ENCODE measurements around the gene CTIF.

CTIF gene

DNA sequence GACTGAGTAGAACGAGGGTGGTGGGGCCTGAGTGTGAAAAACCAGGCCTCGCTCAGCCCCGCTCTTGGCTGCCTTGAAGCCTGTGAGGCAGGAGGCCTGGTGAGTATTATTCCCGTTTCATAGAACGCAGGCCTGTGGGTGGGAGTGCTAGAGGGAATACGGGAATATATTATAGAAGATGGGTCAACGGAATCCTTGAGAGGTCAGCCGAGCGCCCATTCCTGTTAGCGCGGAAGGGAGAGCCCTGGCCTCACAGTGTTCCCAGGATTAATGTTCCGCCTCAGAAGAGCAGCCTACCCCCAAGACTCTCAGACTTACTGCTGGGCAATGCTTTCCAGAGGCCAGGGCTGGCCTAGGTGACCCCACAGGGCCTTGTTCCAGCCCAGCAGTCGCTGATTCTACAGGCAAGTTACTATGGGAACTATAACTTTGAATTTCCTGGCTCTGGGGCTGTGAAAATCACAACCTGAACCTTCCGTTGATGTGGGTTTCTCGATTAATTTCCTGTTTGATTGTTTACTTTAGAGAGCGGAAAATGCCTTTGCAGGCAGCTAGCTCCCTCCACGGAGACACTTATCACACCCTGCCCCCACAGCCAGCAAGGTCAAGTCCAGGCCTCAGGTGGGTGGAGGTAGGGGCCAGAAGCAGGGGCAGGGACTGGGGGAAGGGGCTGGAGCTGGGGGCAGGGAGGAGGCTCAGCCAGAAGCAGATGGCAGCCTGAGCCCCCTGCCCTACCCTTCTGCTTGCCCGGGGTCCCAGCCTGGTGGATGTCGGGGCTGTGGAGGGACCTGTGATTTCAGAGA, 303.6 kb downstream of the CTIF start:
- Histone ChIP-seq H3K27me3 (replicated peaks; ENCODE audit: control insufficient read depth, insufficient read depth, low read length) (no peaks in the 10 kb centered on the region), H3K4me3 (ENCODE audit: low read length) (no peak overlapping the region), H3K4me1 (ENCODE audit: control insufficient read depth, insufficient read depth, low read length) (peaks cover 30% of the 10 kb centered on the region), H3K9ac (ENCODE audit: low read length) (no peak overlapping the region), H3K36me3 (ENCODE audit: control insufficient read depth, insufficient read depth, low read length, severe bottlenecking) (peaks cover 4% of the 10 kb centered on the region), H3K9me3 (ENCODE audit: control insufficient read depth, low read length) (no peaks in the 10 kb centered on the region)
- DNase-seq (ENCODE audit: low read depth) = no peak

DNA sequence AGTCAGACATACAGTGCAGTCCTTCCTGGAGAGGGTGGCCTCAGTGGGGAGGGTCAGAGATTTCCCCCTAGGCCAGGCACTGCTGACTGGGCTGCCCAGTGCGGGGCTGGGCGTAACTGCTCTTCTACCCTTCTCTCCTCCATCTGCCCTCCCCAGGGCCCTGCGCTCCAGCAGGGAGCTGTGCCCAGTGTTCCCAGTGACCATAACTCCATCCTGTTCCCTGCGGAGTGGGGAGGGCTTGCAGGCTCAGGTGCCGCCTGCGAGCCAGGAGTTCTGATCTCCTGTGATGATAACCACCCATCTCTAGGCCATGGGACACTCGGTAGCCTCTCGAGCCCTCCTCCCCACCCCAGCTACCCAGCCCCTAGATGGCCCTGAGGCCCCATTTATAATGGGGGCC, 304.3 kb downstream of the CTIF start:
- no peaks in the 10 kb centered on the region for H3K27me3 ChIP-seq (replicated peaks; ENCODE audit: control insufficient read depth, insufficient read depth, low read length)
- H3K36me3 ChIP-seq (ENCODE audit: control insufficient read depth, insufficient read depth, low read length, severe bottlenecking) = peaks cover 4% of the 10 kb centered on the region
- H3K9ac ChIP-seq (ENCODE audit: low read length) = no peak overlapping the region
- H3K4me1 ChIP-seq (ENCODE audit: control insufficient read depth, insufficient read depth, low read length) = peaks cover 29% of the 10 kb centered on the region
- H3K9me3 ChIP-seq (ENCODE audit: control insufficient read depth, low read length) = no peaks in the 10 kb centered on the region
- no peak for DNase-seq (ENCODE audit: low read depth)
- H3K4me3 ChIP-seq (ENCODE audit: low read length) = no peak overlapping the region

DNA sequence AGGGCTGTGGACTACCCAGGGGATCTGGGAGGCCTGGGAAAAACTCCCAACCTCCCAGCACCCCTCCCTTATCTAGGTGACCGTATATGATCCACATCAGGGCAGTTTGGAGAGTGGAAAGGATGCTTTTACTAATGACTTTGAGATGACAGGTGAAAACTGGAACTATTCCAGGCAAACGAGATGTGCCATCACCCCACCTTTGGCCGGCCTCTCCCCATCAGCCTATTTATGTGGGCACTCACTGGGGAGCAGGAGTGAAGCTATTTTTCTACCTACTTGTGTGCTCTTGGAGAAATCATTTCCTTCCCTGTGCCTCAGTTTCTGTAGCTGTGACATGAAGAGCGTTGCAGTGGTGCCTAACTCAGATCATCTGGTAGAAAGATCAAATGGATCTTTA, 304.8 kb downstream of the CTIF start:
- H3K9me3 ChIP-seq (ENCODE audit: control insufficient read depth, low read length) = no peaks in the 10 kb centered on the region
- H3K36me3 ChIP-seq (ENCODE audit: control insufficient read depth, insufficient read depth, low read length, severe bottlenecking) = peaks cover 4% of the 10 kb centered on the region
- H3K9ac ChIP-seq (ENCODE audit: low read length) = no peak overlapping the region
- peaks cover 25% of the 10 kb centered on the region for H3K4me1 ChIP-seq (ENCODE audit: control insufficient read depth, insufficient read depth, low read length)
- no peaks in the 10 kb centered on the region for H3K27me3 ChIP-seq (replicated peaks; ENCODE audit: control insufficient read depth, insufficient read depth, low read length)
- no peak for DNase-seq (ENCODE audit: low read depth)
- H3K4me3 ChIP-seq (ENCODE audit: low read length) = no peak overlapping the region

DNA sequence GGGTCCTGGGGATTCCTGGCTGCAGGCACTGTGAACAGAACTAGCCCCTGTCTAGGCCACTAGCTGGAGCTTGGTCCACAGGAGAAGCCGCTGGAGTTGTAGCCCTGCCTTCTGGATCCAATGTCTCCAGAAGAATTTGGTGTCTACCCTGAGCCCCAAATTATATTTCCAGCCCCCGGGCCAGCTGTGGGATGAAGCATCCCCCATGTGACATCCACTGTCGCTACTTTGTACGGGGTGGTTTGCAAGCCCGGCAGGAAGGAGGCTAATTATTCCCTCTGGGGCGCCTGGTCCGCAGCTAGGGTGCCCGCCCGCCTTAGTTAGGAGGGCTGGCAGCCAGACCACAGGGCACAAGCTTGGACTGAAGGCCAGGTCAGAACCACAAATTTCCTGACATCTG, 305.4 kb downstream of the CTIF start:
- H3K27me3 ChIP-seq (replicated peaks; ENCODE audit: control insufficient read depth, insufficient read depth, low read length) = no peaks in the 10 kb centered on the region
- H3K4me3 ChIP-seq (ENCODE audit: low read length) = no peak overlapping the region
- no peak for DNase-seq (ENCODE audit: low read depth)
- peaks cover 4% of the 10 kb centered on the region for H3K36me3 ChIP-seq (ENCODE audit: control insufficient read depth, insufficient read depth, low read length, severe bottlenecking)
- H3K9ac ChIP-seq (ENCODE audit: low read length) = no peak overlapping the region
- no peaks in the 10 kb centered on the region for H3K9me3 ChIP-seq (ENCODE audit: control insufficient read depth, low read length)
- peaks cover 18% of the 10 kb centered on the region for H3K4me1 ChIP-seq (ENCODE audit: control insufficient read depth, insufficient read depth, low read length)

DNA sequence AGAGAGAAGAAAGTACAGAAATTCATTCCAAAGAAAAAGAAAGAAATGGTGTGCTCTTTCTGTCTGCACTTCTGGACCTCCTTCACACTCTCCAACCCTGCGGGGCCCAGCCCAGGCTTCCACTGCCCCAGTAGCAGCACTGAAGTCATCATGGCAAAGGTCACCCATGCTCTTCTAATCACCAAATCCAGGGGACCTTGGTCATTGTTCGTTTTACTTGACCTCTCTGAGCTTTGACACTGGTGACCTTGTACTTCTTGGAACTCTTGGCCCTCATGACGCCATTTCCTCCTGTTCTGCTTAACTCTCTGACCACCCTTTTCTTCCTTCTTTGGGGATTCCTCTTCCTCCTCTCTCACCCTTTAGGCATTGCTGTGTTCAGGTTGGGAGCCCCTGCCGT, 306.3 kb downstream of the CTIF start:
- DNase-seq (ENCODE audit: low read depth) = no peak
- H3K9me3 ChIP-seq (ENCODE audit: control insufficient read depth, low read length) = no peaks in the 10 kb centered on the region
- H3K4me1 ChIP-seq (ENCODE audit: control insufficient read depth, insufficient read depth, low read length) = peaks cover 14% of the 10 kb centered on the region

DNA sequence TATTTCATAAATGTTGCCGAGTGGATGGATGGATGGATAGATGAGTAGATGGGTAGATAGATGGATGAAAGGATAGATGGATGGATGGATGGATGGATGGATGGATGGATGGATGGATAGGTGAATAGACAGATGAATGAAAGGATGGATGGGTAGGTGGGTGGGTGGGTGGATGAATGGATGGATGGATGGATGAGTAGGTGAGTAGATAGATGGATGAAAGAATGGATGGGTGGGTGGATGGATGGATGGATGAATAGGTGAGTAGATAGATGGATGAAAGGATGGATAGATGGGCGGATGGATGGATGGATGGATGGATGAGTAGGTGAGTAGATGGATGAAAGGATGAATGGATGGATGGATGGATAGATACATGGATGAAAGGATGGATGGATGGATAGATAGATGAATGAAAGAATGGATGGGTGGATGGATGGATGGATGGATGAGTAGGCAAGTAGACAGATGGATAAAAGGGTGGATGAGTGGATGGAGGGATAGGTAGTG, 307.6 kb downstream of the CTIF start:
- Histone ChIP-seq H3K27me3 (replicated peaks; ENCODE audit: control insufficient read depth, insufficient read depth, low read length) (no peaks in the 10 kb centered on the region), H3K4me3 (ENCODE audit: low read length) (no peak overlapping the region), H3K36me3 (ENCODE audit: control insufficient read depth, insufficient read depth, low read length, severe bottlenecking) (peaks cover 4% of the 10 kb centered on the region), H3K4me1 (ENCODE audit: control insufficient read depth, insufficient read depth, low read length) (peaks cover 20% of the 10 kb centered on the region), H3K9me3 (ENCODE audit: control insufficient read depth, low read length) (no peaks in the 10 kb centered on the region), H3K9ac (ENCODE audit: low read length) (no peak overlapping the region)
- no peak for DNase-seq (ENCODE audit: low read depth)

More for the DNA sequence above, 306.3 kb downstream of the CTIF start:
- Histone ChIP-seq H3K9ac (ENCODE audit: low read length) (no peak overlapping the region), H3K27me3 (replicated peaks; ENCODE audit: control insufficient read depth, insufficient read depth, low read length) (no peaks in the 10 kb centered on the region), H3K4me3 (ENCODE audit: low read length) (no peak overlapping the region), H3K36me3 (ENCODE audit: control insufficient read depth, insufficient read depth, low read length, severe bottlenecking) (peaks cover 4% of the 10 kb centered on the region)

DNA sequence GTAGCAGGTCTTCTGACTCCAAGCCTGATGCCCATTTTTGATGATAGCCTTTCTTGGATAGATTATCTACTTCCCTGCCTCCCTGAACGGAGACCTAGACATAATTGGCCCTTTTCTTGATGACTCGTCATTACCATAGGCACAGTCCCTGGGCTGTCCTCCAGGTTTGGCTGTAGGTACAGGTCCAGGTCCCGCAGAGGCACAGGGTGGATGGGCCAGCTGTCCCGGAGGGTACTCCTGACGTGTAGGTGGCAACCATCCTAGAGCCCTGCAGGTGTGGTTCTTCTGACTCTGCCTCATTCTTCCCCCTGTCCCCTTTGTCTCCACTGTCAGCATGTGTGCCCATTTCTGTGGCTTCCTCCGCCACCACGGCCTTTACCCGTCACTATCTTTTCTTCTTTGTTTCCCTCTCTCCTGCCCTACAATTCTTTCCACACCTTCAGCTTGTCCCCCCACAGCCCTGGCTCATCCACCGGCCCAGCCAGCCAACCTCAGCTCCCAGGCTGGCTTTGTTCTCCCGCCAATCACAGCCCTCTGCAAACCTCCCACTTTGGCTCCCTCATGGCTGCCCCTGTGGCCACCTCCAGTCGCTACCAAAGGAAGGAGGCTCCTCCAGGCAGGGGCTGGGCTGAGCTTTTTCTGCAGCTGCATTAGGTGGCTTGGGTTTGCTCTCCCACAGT, 309.1 kb downstream of the CTIF start:
- Histone ChIP-seq H3K4me3 (ENCODE audit: low read length) (no peak overlapping the region), H3K9ac (ENCODE audit: low read length) (no peak overlapping the region), H3K4me1 (ENCODE audit: control insufficient read depth, insufficient read depth, low read length) (peaks cover 16% of the 10 kb centered on the region), H3K9me3 (ENCODE audit: control insufficient read depth, low read length) (no peaks in the 10 kb centered on the region), H3K36me3 (ENCODE audit: control insufficient read depth, insufficient read depth, low read length, severe bottlenecking) (peaks cover 4% of the 10 kb centered on the region), H3K27me3 (replicated peaks; ENCODE audit: control insufficient read depth, insufficient read depth, low read length) (no peaks in the 10 kb centered on the region)
- no peak for DNase-seq (ENCODE audit: low read depth)

DNA sequence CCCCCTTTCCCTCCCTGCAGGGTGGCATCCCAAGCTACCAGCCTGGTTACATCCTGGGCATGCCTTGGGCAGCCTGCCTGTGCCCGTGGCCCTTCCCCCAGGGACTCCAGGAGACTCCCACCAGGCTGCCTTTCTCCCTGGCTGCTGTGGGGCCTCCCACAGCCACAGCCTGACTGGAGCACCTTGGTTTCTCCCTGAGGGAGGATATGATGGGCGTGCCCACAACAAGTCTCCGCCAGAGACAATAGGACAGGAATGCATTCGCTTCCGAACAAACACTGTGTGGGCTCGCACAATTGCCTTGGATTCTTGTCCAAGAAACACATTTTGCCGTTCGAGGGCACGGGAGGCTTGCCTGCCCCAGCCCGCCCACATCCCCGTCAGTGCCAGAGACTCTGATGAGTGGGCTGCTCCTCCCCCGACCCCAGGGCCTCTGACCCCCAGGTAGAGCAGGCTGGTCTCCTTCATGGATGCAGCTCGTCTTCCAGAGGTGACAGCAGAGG, 309.9 kb downstream of the CTIF start:
- H3K4me3 ChIP-seq (ENCODE audit: low read length) = no peak overlapping the region
- H3K36me3 ChIP-seq (ENCODE audit: control insufficient read depth, insufficient read depth, low read length, severe bottlenecking) = peaks cover 4% of the 10 kb centered on the region
- H3K9ac ChIP-seq (ENCODE audit: low read length) = no peak overlapping the region
- H3K4me1 ChIP-seq (ENCODE audit: control insufficient read depth, insufficient read depth, low read length) = peaks cover 16% of the 10 kb centered on the region
- peak; percentile 23 for DNase-seq (ENCODE audit: low read depth)
- no peaks in the 10 kb centered on the region for H3K9me3 ChIP-seq (ENCODE audit: control insufficient read depth, low read length)
- no peaks in the 10 kb centered on the region for H3K27me3 ChIP-seq (replicated peaks; ENCODE audit: control insufficient read depth, insufficient read depth, low read length)

DNA sequence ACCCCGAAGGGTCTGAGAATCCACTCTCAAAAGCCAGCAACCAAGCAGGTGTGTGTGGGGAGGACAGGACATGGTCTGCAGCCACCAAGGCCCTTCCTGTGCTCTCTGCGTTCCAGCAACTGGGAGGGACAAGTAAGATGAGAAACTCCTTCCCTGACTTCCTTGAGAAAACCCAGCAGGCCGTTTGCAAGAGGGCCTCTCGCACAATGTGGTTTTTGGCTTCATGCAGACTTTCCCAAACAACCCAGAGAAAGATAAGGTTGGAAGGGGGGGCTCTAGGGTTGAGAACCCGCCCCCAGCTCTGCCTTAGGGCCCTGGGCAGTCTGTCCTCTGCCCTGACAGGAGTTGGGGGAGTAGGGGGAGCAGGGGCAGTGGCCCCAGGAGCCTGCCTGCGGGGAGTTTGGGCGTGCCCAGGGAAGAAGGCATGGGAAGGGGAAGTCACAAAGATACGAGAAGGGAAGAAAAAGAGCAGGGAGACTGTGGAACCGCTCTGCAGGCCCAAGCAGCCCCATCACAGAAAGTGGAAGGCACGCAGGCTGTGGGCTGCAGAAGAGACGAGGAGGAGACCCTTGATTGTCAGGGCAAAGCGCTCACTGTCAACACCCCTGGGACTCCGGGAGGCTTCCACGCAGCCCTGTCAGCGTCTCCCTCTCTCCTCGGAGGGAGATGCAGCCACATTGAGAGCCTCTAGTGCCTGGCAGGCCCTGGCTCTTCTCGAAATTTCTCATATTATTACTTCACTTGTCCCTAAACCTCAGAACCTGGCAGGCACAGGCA, 312.2 kb downstream of the CTIF start:
- DNase-seq (ENCODE audit: low read depth) = peak; percentile 46
- H3K4me3 ChIP-seq (ENCODE audit: low read length) = no peak overlapping the region

DNA sequence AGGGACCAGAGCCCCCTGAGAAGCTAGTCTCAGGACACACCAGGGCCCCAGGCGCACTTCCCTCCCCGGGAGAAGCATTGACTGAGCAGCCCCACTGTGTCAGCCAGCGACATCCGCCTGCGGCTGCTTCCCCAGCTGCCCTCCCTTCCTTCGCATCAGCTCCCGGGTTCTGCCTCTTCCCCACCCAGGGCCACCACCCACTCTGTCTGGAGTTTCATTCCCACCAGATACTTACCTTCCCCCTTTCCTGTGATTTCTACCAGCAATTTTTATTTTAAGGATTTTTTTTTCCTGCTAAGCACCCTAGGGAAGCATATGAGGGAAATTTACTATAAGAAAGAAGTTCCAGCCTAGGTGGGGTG, 312.7 kb downstream of the CTIF start:
- Histone ChIP-seq H3K4me1 (ENCODE audit: control insufficient read depth, insufficient read depth, low read length) (peaks cover 16% of the 10 kb centered on the region), H3K4me3 (ENCODE audit: low read length) (no peak overlapping the region), H3K9ac (ENCODE audit: low read length) (no peak overlapping the region), H3K27me3 (replicated peaks; ENCODE audit: control insufficient read depth, insufficient read depth, low read length) (no peaks in the 10 kb centered on the region), H3K9me3 (ENCODE audit: control insufficient read depth, low read length) (no peaks in the 10 kb centered on the region), H3K36me3 (ENCODE audit: control insufficient read depth, insufficient read depth, low read length, severe bottlenecking) (peaks cover 7% of the 10 kb centered on the region)
- no peak for DNase-seq (ENCODE audit: low read depth)

More for the DNA sequence above, 312.2 kb downstream of the CTIF start:
- Histone ChIP-seq H3K27me3 (replicated peaks; ENCODE audit: control insufficient read depth, insufficient read depth, low read length) (no peaks in the 10 kb centered on the region), H3K9me3 (ENCODE audit: control insufficient read depth, low read length) (no peaks in the 10 kb centered on the region), H3K36me3 (ENCODE audit: control insufficient read depth, insufficient read depth, low read length, severe bottlenecking) (peaks cover 7% of the 10 kb centered on the region), H3K4me1 (ENCODE audit: control insufficient read depth, insufficient read depth, low read length) (peaks cover 16% of the 10 kb centered on the region), H3K9ac (ENCODE audit: low read length) (no peak overlapping the region)

DNA sequence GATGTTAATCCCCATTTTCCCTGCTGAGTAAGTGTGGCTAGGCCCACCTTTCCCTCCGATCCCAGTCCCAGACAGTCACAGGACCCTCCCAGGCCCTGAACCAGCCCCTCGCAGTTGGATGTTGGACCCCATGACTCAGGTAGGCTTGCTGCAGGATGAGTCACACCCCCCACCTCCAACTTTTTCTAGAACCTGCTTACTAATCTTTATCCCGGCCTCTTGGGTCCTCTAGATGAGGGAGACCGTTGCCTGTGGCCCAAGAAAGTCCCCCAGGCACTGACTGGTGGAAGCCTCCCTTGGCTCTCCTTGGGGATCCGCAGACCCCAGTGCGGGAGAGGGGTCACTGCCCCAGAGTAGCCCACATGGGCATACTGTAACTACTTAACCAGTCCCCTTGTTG, 313.5 kb downstream of the CTIF start:
- no peaks in the 10 kb centered on the region for H3K9me3 ChIP-seq (ENCODE audit: control insufficient read depth, low read length)

More for the DNA sequence above, 313.5 kb downstream of the CTIF start:
- Histone ChIP-seq H3K36me3 (ENCODE audit: control insufficient read depth, insufficient read depth, low read length, severe bottlenecking) (peaks cover 11% of the 10 kb centered on the region), H3K9ac (ENCODE audit: low read length) (no peak overlapping the region), H3K4me3 (ENCODE audit: low read length) (no peak overlapping the region), H3K27me3 (replicated peaks; ENCODE audit: control insufficient read depth, insufficient read depth, low read length) (no peaks in the 10 kb centered on the region), H3K4me1 (ENCODE audit: control insufficient read depth, insufficient read depth, low read length) (peaks cover 16% of the 10 kb centered on the region)
- no peak for DNase-seq (ENCODE audit: low read depth)
